GM19351 (cell line): ENCODE results near the gene SLC5A11.

Experiments used
- ATAC-seq: cut with Tn5 transposase; IDR thresholded peaks from one replicate; pipeline ENCODE4 v1.9.1; 2021; ENCODE audit warnings: mild to moderate bottlenecking, moderate library complexity; ENCODE audit not compliant: unreplicated experiment

Gene SLC5A11

DNA sequence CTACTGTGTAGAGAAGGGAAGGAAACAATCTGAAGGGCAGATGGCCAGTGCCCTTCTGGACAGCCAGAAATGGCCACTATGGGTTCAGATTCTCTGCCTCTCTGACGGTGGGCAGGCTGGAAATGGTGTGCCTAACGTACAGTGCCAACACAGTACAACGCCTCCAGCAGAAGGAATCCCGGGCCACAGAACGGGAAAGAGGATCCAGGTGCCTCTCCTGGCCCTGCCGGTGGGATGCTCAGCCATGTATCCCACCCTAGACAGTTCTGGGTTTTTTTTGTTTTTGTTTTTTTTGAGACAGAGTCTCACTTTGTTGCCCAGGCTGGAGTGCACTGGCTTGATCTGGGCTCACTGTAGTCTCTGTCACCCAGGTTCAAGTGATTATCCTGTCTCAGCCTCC lies 71.5 kb downstream of the SLC5A11 start:
- ATAC-seq: no peak

DNA sequence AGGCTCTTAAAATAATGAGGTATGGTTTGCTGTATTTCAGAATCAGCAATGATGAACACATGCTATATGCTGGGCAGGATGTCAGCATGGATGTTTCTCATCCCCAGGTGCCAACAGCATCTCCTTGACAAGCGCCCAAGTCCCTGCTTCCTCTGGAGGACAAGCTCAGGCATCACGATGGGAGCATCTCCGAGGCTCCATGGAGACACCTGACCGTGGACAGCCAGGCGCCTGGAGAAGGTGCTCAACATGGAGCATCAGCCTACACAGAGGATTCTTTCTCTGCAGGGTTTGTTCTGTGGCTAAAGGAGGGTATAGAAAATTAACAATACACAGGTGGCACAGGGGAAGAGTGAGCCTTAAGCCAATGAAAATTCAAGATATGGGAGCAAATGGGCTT lies 72.1 kb downstream of the SLC5A11 start:
- no peak for ATAC-seq

DNA sequence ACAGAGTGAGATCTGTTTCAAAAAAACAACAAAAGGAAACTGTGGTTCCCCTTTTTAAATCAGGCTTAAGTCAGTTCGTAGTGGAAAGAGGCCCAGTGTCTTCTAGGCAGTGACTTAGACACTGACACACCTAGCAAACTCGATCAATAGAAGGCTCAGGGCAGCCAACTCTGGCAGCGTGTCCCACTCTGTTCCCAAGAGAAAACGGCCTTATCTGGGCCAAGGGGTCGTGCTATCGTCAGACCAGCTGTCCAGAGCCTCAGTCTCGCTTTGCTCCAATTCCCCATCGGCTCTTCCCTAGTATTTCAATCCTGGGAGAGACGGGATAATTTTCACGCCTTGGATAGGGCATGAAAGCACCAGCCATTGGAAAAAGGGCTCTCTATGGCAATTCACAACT lies 72.9 kb downstream of the SLC5A11 start:
- no peak for ATAC-seq

DNA sequence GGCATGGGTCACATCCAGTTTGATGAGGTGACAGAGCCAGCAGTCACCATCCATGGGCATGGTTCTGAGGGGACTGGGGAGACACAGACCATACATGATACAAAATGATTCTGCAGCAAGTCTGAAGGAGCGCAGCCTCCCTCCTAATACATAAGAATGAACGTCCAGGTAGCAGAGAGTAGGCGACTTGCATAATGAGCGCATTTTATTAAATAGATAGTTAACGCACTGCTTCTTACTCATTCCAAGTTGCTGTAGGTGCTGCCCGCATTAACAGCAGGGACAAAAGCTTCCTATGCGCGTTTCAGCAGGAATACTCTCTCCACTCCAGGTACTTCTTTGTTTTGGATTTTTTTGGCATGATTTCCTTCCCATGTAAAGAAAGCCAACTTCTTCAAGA lies 73.8 kb downstream of the SLC5A11 start:
- no peak for ATAC-seq

DNA sequence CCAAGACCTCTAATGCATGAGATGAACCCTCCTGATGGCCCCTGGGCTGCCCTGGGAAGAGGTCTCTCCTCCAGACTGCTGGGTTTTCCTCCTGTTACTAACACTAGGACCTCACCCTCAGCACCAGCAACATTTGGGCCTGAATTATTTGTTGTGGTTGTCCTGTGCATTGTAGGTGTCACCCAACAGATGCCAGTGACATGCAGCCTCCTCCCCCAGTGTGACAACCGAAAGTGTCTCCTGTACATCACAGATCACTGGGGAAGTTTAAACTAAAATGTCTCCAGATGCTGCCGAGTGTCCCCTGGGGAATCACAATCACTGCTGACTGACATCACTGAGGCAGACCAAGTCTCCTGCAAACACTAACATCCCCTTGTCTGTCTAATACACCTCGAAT lies 74.8 kb downstream of the SLC5A11 start:
- no peak for ATAC-seq

DNA sequence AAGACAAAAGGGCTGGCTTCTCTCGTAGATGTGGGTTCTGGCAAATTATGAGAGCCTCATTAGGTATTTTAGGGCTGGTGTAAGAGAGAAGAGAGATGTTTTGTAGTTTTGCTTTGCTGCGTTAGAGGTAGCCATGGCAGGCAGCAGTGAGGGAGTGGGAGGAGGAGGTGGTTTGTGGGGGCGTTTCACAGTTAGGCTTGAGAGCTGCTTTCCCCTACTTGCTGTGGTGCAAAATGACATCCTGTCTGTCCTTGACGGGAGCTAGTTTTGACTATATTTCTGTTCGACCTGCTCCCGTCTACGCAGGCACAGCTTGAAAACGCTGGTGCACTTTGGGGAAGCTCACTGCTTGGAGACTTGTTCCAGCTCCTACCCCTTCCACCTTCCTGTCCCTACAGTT lies 75.5 kb downstream of the SLC5A11 start:
- ATAC-seq: peak; percentile 73

DNA sequence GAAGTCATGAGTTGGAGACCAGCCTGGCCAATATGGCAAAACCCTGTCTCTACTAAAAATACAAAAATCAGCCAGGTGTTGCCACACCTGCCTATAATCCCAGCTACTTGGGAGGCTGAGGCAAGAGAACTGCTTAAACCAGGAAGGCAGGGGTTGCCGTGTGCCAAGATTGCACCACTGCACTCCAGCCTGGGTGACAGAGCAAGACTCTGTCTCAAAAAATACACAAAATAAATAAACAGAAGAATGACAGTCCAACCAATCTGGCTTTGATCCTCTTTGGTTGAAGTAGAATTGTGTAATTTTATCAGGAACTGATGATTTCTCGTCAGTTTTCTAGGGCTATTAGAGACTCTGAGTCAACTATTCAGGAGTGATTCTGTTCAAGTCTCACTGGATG lies 79.4 kb downstream of the SLC5A11 start:
- ATAC-seq: no peak

DNA sequence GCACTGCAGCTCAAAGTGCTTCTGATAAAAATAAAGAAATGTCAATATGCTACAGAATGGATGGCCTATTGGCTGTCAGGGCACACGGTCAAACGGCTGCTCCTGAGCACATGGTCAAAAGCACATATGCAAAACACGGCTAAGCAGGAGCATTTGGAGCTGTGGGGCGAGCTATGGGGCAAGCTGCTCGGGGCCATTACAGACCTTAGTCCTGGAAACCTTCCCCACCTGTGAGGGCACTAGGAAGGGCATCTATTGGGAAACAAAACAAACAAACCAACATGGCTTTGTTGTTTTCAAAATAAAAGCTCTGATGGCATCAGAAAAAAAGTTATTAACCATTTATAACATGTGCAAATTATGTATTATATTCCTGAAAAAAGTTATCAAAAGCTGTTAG lies 83.6 kb downstream of the SLC5A11 start:
- no peak for ATAC-seq

DNA sequence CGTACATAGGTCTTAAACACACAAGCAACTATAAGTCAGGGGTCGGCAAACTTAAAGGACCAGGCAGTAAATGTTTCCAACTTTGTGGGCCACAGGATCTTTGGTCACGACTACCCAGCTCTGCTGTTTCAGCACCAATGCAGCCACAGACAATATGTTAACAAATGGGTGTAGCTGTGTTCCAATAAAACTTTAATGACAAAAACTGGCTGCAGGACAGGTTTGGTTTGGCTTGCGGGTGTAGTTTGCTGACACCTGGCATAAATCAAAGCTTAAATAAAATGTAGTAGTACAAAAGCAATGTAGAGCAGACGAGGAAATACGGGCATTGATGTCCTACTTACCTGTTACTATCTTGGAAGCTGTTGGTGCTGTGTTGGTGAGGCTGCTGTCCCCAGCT lies 84.7 kb downstream of the SLC5A11 start:
- no peak for ATAC-seq

DNA sequence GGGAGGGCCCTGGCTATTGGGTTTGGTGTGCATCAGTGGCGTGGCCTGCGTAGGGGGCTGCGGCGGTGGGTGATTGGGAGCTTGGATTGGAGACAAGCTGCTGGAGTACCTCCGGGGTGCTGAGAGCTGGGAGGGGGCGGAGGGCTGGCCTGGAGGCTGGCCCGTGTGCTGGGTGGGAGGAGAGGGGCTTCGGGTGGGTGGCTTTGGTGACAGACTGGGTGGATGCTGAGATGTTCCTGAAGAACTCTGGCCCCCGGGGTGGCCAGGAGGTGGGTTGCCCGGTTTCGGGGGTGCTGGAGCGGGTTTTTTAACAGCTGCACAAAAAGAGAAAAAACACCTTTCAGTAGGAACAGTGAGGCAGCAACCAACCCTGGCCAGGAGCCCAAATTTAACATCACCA lies 85.3 kb downstream of the SLC5A11 start:
- ATAC-seq: no peak

DNA sequence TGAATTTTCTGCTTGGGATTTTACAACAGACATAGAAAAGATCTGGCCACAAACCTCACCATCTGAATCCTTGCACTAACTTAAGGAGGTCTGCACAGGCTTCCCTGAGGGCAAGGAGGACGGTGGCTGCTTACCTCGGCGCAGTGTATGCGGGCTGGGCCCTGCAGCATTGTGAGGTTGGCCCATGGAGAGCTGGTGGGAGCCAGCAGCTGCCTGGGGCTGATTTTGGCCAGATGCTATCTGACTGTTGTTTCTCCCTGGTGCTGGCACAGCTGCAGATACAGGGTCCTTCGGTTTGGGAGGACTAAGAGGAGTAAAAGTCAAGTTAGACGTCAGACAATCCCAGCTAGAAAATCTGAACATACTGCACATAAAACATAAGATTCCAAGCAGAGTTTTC lies 89.6 kb downstream of the SLC5A11 start:
- no peak for ATAC-seq

DNA sequence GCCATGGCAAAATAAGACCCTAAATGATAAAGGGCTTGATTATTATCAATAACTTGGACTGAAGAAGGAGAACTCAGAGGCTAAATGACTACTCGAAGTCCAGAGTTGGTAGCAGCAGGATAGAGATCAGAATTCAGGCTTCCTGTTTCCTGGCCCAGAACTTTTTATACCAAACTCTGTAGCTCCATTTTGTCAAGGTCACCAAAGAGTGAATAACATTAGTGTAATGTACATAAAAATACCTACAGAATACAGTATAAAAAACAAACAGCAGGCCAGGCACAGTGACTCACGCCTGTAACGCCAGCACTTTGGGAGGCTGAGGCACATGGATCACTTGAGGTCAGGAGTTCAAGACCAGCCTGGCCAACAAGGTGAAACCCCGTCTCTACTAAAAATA lies 90.4 kb downstream of the SLC5A11 start:
- no peak for ATAC-seq

DNA sequence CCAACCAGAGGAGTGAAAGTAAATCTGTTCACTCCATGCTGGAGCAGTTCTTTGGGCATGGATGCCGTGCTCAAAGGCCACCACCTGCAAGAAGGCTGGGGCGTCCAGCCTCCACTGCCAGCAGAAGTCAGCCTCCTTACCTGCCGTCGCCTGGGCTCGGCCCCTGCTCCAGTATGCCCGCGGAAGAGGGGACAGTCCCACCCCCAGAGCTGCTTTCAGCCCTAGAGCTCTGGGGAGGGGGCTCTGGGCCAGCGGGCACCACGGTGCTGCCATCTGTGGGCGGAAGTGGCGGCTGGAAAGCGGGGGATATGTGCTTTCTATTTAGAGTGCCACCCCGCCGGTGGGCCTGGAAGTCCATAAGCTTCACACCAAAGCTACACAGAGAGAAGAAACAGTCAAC lies 93.5 kb downstream of the SLC5A11 start:
- ATAC-seq: no peak

DNA sequence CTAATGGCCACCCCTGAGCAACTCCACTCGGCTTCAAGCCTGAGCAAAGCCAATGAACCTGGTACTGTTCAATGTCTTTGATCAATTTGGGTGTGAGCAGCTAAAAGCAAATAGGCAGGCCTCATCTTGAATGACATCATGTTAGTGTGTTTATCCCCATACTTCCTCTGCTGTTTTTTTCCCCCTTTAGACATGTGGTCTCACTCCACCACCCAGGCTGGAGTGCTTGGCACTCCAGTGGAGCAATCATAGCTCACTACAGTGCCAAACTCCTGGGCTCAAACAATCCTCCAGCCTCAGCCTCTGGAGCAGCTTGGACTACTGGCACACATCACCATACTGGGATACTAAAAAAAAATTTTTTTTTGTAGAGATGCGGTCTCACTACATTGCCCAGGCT lies 94.0 kb downstream of the SLC5A11 start:
- ATAC-seq: no peak

DNA sequence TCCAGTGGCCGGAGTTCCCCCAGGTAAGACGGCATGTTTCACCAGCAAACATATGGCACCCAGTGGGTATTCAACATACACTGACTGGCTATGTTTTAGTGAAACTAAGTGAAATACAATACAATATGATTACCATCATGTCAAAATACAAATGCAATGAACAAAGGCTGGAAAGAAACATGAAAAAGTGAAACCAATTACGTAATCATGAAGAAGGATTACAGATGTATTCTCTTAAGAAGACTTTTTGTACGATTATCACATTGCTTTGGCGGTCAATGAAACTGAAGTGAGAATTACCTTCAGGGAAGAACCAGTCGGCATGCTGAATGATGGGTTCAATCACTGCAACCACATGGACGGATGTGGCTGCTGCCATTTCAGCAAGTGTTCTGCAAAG lies 97.7 kb downstream of the SLC5A11 start:
- ATAC-seq: no peak

DNA sequence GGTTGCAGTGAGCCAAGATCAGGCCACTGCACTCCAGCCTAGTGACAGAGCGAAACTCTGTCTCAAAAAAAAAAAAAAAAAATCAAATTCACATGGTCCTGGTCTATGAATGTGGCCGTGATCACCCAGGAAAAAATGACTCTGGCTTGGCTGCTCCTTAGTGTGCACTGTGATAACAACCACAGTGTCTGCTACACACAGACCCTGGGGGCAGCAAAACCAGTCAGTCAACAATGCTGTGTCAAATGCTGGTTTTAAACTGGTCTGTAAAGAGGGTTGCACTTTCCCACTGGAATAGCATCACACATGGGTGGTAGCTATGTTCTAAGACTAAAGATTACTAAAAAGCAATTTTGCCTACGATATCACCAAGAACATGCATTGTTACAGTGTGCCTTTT lies 98.4 kb downstream of the SLC5A11 start:
- no peak for ATAC-seq

DNA sequence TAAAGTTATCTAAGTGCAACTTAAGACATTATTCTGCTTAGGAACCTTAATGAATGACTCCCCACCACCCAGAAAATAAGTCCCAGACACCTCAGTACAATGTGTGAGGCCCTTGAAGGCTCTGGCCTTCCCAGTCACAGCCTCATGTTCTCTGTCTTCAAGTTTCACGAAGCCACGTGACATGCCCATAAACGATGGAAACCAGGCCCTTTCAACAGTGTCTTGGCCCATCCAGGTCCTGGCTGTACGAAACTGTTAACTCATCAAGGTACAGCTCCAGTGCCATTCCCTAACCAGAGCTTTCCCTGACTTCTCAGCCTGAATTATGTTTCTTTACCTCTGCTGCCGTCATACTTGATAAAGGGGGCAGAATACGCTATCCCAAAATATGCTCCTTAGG lies 100.4 kb downstream of the SLC5A11 start:
- ATAC-seq: no peak

DNA sequence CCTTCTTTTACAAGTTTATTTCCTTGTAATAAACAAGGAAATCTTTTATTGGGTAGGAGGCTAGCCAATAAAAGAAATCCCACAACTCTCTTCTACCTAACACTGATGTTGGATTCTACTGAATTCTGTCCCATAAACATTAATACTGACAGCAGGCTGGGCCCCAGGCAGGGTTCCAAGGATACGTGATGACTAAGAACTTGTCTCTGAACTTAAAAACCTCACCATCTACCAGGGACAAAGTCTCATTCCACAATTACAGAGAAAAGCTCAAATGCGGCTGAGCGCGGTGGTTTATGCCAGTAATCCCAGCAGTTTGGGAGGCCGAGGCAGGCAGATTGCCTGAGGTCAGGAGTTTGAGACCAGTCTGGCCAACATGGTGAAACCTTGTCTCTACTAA lies 104.5 kb downstream of the SLC5A11 start:
- no peak for ATAC-seq

DNA sequence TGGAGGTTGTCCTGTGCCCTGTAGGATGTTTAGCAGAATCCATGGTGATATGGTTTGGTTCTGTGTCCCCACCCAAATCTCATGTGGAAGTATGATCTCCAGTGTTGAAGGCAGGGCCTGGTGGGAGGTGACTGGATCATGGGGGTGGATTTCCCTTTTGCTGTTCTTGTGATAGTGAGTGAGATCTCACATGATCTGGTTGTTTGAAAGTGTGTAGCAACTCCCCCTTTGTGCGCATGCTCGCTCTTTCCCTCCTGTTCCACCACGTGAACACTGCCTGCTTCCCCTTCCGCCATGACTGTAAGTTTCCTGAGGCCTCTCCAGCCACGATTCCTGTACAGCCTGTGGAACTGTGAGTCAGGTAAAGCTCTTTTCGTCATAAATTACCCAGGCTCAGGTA lies 107.5 kb downstream of the SLC5A11 start:
- no peak for ATAC-seq

DNA sequence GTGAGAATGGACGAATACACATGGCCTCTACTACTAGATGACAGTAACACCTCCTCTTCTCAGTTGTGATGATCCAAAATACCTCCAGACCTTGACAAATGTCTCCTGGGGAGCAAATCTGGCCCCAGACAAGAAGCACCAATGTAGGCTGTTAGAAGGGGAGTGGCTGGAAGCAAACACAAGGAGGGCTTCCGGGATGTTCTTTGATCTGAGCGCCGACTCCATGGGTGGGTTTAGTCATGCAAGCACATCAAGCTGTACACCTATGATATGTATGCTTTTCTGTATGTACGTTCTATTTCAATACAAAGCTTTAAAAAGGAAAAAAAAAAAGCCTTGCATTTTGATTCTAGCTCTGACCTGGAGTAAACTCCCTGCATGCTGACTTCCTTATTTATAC lies 108.0 kb downstream of the SLC5A11 start:
- no peak for ATAC-seq

DNA sequence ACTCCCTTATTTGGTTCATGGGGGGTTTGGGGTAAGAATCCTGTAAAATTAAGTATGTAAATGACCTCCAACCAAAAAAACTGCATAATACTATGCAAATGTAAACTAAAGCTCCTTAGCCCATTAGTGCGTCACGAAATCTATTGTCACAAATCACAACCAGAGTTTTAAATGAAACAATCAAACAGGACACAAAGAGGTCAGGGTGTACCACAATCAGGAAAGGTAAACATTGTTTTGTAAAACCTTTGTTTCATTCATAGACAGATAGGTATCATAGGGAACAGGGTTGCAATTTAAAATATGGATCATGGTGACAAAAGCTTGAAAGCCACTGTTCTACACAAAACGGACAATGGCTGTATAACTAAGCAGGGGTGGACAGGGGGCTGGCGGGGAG lies 108.4 kb downstream of the SLC5A11 start:
- no peak for ATAC-seq

DNA sequence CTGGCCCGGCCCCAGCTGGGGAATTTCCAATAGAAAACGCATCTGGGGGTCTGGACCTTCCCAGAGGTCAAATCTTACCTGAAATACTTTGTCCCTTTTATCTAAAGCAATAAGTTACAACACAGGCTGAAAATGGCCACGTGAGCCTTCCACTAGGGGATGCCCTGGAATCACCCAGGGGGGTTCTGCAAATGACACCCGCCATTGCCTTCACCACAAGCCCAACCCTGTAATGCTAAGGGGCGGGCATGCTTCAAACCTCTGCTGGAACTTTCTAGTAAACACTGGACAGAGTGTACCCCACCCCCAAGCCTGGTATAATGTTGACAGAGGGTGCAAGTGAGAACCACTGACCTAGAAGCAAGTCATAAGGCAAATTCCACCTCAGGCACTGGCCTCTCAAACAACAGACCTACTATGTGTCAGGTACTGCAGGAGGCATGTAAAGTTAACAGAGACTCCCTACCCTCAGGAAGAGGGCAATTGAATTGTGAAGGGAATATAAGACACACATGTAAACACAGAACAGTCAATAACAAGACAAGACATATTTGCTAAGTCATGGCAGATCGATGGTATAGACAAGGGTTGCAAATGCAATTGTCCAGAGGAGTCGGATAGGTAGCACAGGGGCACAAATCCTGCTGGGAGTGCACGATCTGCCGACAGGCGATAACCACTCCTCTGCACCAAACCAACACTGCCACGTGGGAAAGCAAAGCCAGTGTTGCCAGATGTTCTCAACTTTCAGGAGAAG lies 110.4 kb downstream of the SLC5A11 start:
- ATAC-seq: no peak

DNA sequence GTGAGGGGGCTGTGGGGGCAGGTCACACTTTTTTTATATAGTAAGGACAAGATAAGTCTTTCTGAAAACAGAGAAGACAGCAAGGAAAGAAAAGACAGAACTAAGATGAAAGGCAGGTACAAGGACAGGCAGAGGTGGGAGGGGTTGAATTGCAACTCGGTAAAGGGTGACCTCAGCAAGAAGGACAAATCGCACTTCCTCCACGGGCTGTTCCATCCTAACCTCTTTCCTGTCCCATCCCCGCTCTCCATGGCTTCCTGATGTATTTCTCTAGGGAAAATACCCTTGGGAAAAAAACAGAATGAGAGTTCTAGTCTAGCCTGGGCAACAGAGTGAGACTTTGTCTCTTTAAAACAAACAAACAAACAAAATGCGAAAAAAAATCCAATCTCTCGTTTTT lies 112.1 kb downstream of the SLC5A11 start:
- no peak for ATAC-seq
